GM18507 (cell line): Measurements from ENCODE around the gene CDH4.
"Not testable (repeated sequence)": the region's sequence is repeated elsewhere in the genome, so short reads cannot be mapped to it uniquely, and the experiment has no call there.

ENCODE experiments used
- DNase-seq: peaks from one replicate; pipeline ENCODE4 v3.0.0; 2011; ENCODE audit warnings: low read depth; ENCODE audit not compliant: insufficient read length; ENCODE audit errors: extremely low spot score
- FAIRE-seq: peaks from 2 replicates; lab custom pipeline; 2011; peaks lifted over from hg19 to GRCh38; lab: Jason Lieb, UNC

CDH4 gene

GRCh38 chr20:61252601-61253263, 671 bp downstream of the CDH4 start:
- no peak for FAIRE-seq
- DNase-seq = no peak

GRCh38 chr20:61253264-61253639, 1.2 kb downstream of the CDH4 start:
- FAIRE-seq (no peak), DNase-seq (no peak)

- FAIRE-seq (no peak), DNase-seq (no peak)
Measured at GRCh38 chr20:61253640-61254511, 1.8 kb downstream of the CDH4 start.

GRCh38 chr20:61254881-61255626, 3.0 kb downstream of the CDH4 start:
- DNase-seq (no peak), FAIRE-seq (no peak)

- FAIRE-seq (no peak), DNase-seq (no peak)
Measured at GRCh38 chr20:61256365-61256764, 4.3 kb downstream of the CDH4 start.

GRCh38 chr20:61256824-61257223, 4.8 kb downstream of the CDH4 start:
- no peak for DNase-seq
- FAIRE-seq = no peak

- DNase-seq (no peak), FAIRE-seq (no peak)
Measured at GRCh38 chr20:61257611-61258010, 5.5 kb downstream of the CDH4 start.

GRCh38 chr20:61259741-61260140, 7.7 kb downstream of the CDH4 start:
- FAIRE-seq = no peak

GRCh38 chr20:61260905-61261304, 8.8 kb downstream of the CDH4 start:
- no peak for DNase-seq

More at GRCh38 chr20:61259741-61260140, 7.7 kb downstream of the CDH4 start:
- no peak for DNase-seq

GRCh38 chr20:61262036-61262435, 10.0 kb downstream of the CDH4 start:
- no peak for DNase-seq
- no peak for FAIRE-seq

More at GRCh38 chr20:61260905-61261304, 8.8 kb downstream of the CDH4 start:
- FAIRE-seq = no peak

- DNase-seq = no peak
- no peak for FAIRE-seq
Measured at GRCh38 chr20:61262514-61262913, 10.5 kb downstream of the CDH4 start.

GRCh38 chr20:61263084-61263695, 11.1 kb downstream of the CDH4 start:
- DNase-seq (no peak), FAIRE-seq (no peak)

GRCh38 chr20:61263938-61264337, 11.9 kb downstream of the CDH4 start:
- DNase-seq (no peak), FAIRE-seq (no peak)

GRCh38 chr20:61267241-61267640, 15.2 kb downstream of the CDH4 start:
- FAIRE-seq (no peak), DNase-seq (no peak)

GRCh38 chr20:61268024-61268423, 16.0 kb downstream of the CDH4 start:
- DNase-seq (no peak), FAIRE-seq (no peak)

GRCh38 chr20:61271312-61272231, 19.5 kb downstream of the CDH4 start:
- no peak for DNase-seq
- no peak for FAIRE-seq

GRCh38 chr20:61273024-61273423, 21.0 kb downstream of the CDH4 start:
- DNase-seq, FAIRE-seq: not testable (repeated sequence)

GRCh38 chr20:61273666-61274065, 21.6 kb downstream of the CDH4 start:
- not testable (repeated sequence) for DNase-seq, FAIRE-seq

- FAIRE-seq (no peak), DNase-seq (no peak)
Measured at GRCh38 chr20:61274326-61274725, 22.3 kb downstream of the CDH4 start.
